ENCODE data around the gene GGT6.

DNA sequence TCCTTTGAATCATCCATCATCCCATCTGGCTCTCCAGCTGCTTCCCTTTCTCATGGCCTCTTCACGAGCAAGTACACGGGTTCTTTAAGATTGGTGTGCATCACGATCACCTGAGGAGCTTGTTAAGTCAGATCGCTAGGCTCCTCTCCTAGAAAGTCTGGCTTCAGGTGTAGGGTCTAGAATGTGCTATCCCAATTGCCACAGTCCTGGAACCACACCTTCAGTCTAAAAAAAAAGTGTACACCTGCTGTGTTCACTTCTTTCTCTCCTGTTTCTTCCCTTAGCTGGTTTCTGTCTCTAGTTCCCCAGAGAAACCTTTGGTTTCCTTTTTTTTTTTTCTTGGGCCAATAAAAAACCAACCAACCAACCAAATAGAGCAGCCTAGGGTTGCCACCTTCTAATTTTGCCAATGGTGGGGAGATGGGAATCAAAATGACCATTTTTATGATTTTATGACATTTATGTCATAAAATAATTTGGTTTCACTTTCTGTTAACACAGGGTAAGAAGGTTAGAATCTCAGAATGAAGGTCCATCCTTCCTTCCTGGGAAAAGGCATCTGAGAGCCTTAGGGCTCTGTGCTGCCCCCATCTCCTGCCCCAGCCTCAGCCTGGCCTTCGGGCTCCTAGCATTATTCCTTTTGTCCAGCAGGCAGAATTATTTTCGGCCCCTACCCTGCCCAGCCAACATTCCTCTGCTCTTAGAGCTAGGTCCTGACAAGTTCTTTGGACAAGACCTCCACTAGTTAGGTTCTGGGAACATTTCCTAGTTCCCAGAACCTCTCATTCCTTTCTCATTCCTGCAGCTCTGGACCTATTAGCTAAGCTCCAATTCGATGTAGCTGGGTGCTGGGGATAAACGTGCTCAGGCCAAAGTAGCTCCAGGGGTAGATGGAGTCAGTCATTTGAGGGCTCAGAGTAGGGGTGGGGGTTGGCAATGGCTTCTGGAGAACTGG, 1.9 kb upstream of the GGT6 start:
- TF ChIP-seq, protein P1, sequence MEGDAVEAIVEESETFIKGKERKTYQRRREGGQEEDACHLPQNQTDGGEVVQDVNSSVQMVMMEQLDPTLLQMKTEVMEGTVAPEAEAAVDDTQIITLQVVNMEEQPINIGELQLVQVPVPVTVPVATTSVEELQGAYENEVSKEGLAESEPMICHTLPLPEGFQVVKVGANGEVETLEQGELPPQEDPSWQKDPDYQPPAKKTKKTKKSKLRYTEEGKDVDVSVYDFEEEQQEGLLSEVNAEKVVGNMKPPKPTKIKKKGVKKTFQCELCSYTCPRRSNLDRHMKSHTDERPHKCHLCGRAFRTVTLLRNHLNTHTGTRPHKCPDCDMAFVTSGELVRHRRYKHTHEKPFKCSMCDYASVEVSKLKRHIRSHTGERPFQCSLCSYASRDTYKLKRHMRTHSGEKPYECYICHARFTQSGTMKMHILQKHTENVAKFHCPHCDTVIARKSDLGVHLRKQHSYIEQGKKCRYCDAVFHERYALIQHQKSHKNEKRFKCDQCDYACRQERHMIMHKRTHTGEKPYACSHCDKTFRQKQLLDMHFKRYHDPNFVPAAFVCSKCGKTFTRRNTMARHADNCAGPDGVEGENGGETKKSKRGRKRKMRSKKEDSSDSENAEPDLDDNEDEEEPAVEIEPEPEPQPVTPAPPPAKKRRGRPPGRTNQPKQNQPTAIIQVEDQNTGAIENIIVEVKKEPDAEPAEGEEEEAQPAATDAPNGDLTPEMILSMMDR (IDR thresholded peaks at IDR 0.05) = peak in 1 of 3 donors; percentile 15
- TF ChIP-seq POLR2A (IDR thresholded peaks at IDR 0.05) = no peak
